Superior temporal gyrus (tissue), 1 donor: ENCODE data around the gene MAP1S.

ENCODE experiments used
- DNase-seq: peaks from one replicate; pipeline ENCODE4 v3.0.0-alpha.2; 2016; ENCODE audit errors: extremely low spot score

MAP1S gene

GRCh38 chr19:17735410-17735809 lies 16.1 kb downstream of the MAP1S start:
- no peak for DNase-seq

GRCh38 chr19:17737690-17738153 lies 18.4 kb downstream of the MAP1S start:
- no peak for DNase-seq

- no peak for DNase-seq
Measured at GRCh38 chr19:17739121-17739875, 20.0 kb downstream of the MAP1S start.

GRCh38 chr19:17741456-17741855 lies 22.2 kb downstream of the MAP1S start:
- no peak for DNase-seq

- no peak for DNase-seq
Measured at GRCh38 chr19:17743874-17744580, 24.7 kb downstream of the MAP1S start.

GRCh38 chr19:17747205-17748098 lies 28.2 kb downstream of the MAP1S start:
- DNase-seq, result peak; percentile 98

GRCh38 chr19:17748884-17749638 lies 29.8 kb downstream of the MAP1S start:
- DNase-seq, result no peak

- DNase-seq, result peak; percentile 21
Measured at GRCh38 chr19:17749912-17750317, 30.6 kb downstream of the MAP1S start.

GRCh38 chr19:17751103-17751911 lies 32.0 kb downstream of the MAP1S start, which contains the start of gene FCHO1:
FCHO1 (plus strand) TSS chr19:17751477; CDS start chr19:17755165, 3,688 bp downstream.
- peak; percentile 18 for DNase-seq

- DNase-seq, result peak; percentile 45
Measured at GRCh38 chr19:17751912-17752273, 32.6 kb downstream of the MAP1S start.

GRCh38 chr19:17752865-17753639 lies 33.8 kb downstream of the MAP1S start:
- DNase-seq, result no peak

- DNase-seq, result peak; percentile 88
Measured at GRCh38 chr19:17753976-17754375, 34.7 kb downstream of the MAP1S start.

- no peak for DNase-seq
Measured at GRCh38 chr19:17754634-17755442, 35.6 kb downstream of the MAP1S start.

GRCh38 chr19:17755443-17755890 lies 36.2 kb downstream of the MAP1S start:
- no peak for DNase-seq

GRCh38 chr19:17755977-17756670 lies 36.8 kb downstream of the MAP1S start:
- DNase-seq, result peak; percentile 93

- peak; percentile 96 for DNase-seq
Measured at GRCh38 chr19:17757125-17757524, 37.8 kb downstream of the MAP1S start.

- DNase-seq, result no peak
Measured at GRCh38 chr19:17758515-17758914, 39.2 kb downstream of the MAP1S start.

- no peak for DNase-seq
Measured at GRCh38 chr19:17761148-17761547, 41.9 kb downstream of the MAP1S start.
